ENCODE results near the gene RNF223.

DNA sequence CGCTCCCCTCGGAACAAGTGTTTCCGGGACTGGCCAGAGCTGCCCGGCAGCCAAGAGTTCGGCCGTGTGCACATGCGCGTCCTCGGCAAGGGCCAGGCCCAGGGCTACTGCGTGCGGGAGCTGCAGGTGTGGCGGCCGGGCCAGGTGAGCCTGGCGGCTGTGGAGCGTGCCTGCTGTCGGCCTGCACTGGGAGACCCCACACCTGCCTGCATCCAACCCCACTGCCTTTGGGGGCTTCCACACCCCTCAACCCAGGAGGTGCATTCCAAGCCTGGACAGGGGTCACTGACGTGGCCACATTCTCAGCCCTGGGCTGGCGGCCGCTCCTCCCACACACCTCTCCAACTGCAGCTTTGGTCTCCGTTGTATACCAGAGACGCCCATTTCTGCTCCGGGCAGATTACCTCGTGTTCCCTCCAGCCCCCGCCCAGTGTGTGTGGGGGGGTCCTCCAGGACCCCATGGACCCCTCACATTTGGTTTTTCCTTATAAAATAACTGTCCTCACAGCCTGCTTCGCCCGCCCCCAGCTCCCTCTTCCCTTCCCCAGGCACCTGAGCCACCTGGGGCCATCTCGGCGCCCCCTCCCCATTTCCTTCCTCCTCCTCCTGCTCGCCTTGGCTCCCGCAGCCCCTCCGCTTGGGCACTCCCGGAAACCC is 6.1 kb downstream of the RNF223 start:
- TF ChIP-seq, protein P1, sequence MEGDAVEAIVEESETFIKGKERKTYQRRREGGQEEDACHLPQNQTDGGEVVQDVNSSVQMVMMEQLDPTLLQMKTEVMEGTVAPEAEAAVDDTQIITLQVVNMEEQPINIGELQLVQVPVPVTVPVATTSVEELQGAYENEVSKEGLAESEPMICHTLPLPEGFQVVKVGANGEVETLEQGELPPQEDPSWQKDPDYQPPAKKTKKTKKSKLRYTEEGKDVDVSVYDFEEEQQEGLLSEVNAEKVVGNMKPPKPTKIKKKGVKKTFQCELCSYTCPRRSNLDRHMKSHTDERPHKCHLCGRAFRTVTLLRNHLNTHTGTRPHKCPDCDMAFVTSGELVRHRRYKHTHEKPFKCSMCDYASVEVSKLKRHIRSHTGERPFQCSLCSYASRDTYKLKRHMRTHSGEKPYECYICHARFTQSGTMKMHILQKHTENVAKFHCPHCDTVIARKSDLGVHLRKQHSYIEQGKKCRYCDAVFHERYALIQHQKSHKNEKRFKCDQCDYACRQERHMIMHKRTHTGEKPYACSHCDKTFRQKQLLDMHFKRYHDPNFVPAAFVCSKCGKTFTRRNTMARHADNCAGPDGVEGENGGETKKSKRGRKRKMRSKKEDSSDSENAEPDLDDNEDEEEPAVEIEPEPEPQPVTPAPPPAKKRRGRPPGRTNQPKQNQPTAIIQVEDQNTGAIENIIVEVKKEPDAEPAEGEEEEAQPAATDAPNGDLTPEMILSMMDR (optimal IDR thresholded peaks at IDR 0.05 in 1 of 3, IDR thresholded peaks at IDR 0.05 in 1 of 3, conservative IDR thresholded peaks at IDR 0.05 in 1 of 3; ENCODE audit: extremely low read depth in 1 of 3, insufficient read depth in 2 of 3, low read length in 3 of 3), result no peak
- peak; percentile 62 for TF ChIP-seq EZH2 (IDR thresholded peaks at IDR 0.05; ENCODE audit: low read length)
